GM13977 (cell line): ENCODE measurements around the gene COA7.
A peak's percentile ranks its signal among the peaks of the same experiment; 100 is the strongest.

Experiments
- DNase-seq: peaks from one replicate; pipeline ENCODE4 v3.0.0; 2012; ENCODE audit warnings: low spot score
- CTCF ChIP-seq: IDR thresholded peaks from 2 replicates; pipeline ENCODE4 v1.5.1; 2012; ENCODE audit warnings: mild to moderate bottlenecking, control low read depth; ENCODE audit not compliant: insufficient read depth; ENCODE audit errors: extremely low read depth, missing control alignments
- in situ Hi-C: fragments of 300-500 bp; cut with MboI; formaldehyde crosslinking; loops from one replicate; pipeline ENCODE4 v1.12.0; 2022; ENCODE audit warnings: low sequenced_read_pairs, low pct_unique_long_range_greater_than_20kb, mixed read lengths, inconsistent platforms; ENCODE audit not compliant: unreplicated experiment

COA7 gene

GRCh38 chr1:52686830-52687229, 11.3 kb downstream of the COA7 start:
- in situ Hi-C loops, result loop anchor here (10.0 to 25.0 kb wide), 2 partner anchors 272 to 550 kb away; partner anchors contain the start of gene ZFYVE9
- TF ChIP-seq CTCF, result no peak
- no peak for DNase-seq

- in situ Hi-C loops, result loop anchor here (10.0 to 25.0 kb wide), 2 partner anchors 272 to 549 kb away; partner anchors contain the start of gene ZFYVE9
- TF ChIP-seq CTCF, result peak; percentile 76
- peak; percentile 77 for DNase-seq
Measured at GRCh38 chr1:52686261-52686751, 11.8 kb downstream of the COA7 start.

- TF ChIP-seq CTCF, result no peak
- in situ Hi-C loops, result loop anchor here (10.0 to 25.0 kb wide), 2 partner anchors 270 to 547 kb away; partner anchors contain the start of gene ZFYVE9
- DNase-seq, result no peak
Measured at GRCh38 chr1:52684545-52684944, 13.6 kb downstream of the COA7 start.

- no peak for TF ChIP-seq CTCF
- in situ Hi-C loops, result loop anchor here (10.0 to 25.0 kb wide), 2 partner anchors 269 to 546 kb away; partner anchors contain the start of gene ZFYVE9
Measured at GRCh38 chr1:52683367-52683940, 14.7 kb downstream of the COA7 start.

GRCh38 chr1:52681136-52681535, 17.0 kb downstream of the COA7 start:
- in situ Hi-C loops, result loop anchor here (10.0 to 25.0 kb wide), 2 partner anchors 266 to 544 kb away; partner anchors contain the start of gene ZFYVE9

More at GRCh38 chr1:52683367-52683940, 14.7 kb downstream of the COA7 start:
- DNase-seq, result no peak

GRCh38 chr1:52680353-52680752, 17.8 kb downstream of the COA7 start:
- no peak for TF ChIP-seq CTCF
- in situ Hi-C loops, result loop anchor here (10.0 to 25.0 kb wide), 2 partner anchors 266 to 543 kb away; partner anchors contain the start of gene ZFYVE9
- DNase-seq, result no peak

More at GRCh38 chr1:52681136-52681535, 17.0 kb downstream of the COA7 start:
- no peak for TF ChIP-seq CTCF
- DNase-seq, result no peak
